ENCODE results near the gene CCND1.
A peak's percentile ranks its signal among the peaks of the same experiment; 100 is the strongest.
"Not testable (repeated sequence)": the region's sequence is repeated elsewhere in the genome, so short reads cannot be mapped to it uniquely, and the experiment has no call there.

CCND1 gene

GRCh38 chr11:69694781-69695180 lies 53.8 kb downstream of the CCND1 start:
- DNase-seq, result no peak

- no peak for DNase-seq
Measured at GRCh38 chr11:69695581-69695980, 54.6 kb downstream of the CCND1 start.

- not testable (repeated sequence) for DNase-seq
Measured at GRCh38 chr11:69695995-69696394, 55.0 kb downstream of the CCND1 start.

- DNase-seq, result no peak
Measured at GRCh38 chr11:69696749-69697468, 56.0 kb downstream of the CCND1 start.

GRCh38 chr11:69697469-69697843 lies 56.5 kb downstream of the CCND1 start:
- DNase-seq, result no peak

GRCh38 chr11:69697861-69698260 lies 56.9 kb downstream of the CCND1 start:
- DNase-seq, result no peak

GRCh38 chr11:69698362-69698761 lies 57.4 kb downstream of the CCND1 start:
- no peak for DNase-seq

GRCh38 chr11:69699213-69699612 lies 58.3 kb downstream of the CCND1 start:
- no peak for DNase-seq

- peak; percentile 44 for DNase-seq
Measured at GRCh38 chr11:69700278-69701140, 59.6 kb downstream of the CCND1 start.

- no peak for DNase-seq
Measured at GRCh38 chr11:69702239-69702691, 61.3 kb downstream of the CCND1 start.

GRCh38 chr11:69702769-69703452 lies 62.0 kb downstream of the CCND1 start:
- no peak for DNase-seq

- no peak for DNase-seq
Measured at GRCh38 chr11:69703453-69703767, 62.5 kb downstream of the CCND1 start.

Measured in fibroblast of skin of abdomen (primary cell).